Measurements from ENCODE around the gene PSMB11.

PSMB11 gene

DNA sequence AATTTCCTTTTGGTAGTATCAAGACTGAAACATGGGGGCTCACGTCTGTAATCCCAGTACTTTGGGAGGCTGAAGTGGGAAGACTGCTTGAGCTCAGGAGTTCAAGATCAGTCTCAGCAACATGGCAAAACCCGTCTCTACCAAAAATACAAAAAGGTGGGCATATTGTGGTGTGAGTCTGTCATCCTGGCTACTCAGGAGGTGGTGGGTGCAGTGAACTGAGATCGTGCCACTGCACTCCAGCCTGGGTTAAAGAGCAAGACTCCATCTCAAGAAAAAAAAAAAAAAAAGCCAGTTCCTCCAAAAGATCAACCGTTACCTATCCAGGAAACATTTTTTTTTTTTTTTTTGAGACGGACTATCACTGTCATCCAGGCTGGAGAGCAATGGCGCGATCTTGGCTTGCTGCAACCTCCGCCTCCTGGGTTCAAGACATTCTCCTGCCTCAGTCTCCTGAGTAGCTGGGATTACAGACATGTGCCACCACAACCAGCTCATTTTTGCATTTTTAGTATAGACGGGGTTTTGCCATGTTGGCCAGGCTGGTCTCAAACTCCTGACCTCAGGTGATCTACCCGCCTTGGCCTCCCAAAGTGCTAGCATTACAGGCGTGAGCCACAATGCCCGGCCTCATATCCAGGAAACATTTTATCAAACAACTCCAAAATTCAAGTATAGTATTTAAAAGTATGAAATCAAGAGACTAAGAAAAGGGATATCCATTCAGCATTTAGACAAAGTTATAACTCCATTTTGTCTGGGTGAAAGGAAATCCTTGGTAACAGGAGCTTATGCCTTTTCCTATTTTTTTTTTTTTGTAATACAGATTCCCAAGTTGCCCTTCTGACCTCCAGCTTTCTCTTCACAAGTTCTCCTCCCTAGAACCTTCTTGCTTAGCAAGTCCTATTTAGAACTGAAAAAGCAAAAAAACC is 49.5 kb downstream of the PSMB11 start:
- no peak for DNase-seq

DNA sequence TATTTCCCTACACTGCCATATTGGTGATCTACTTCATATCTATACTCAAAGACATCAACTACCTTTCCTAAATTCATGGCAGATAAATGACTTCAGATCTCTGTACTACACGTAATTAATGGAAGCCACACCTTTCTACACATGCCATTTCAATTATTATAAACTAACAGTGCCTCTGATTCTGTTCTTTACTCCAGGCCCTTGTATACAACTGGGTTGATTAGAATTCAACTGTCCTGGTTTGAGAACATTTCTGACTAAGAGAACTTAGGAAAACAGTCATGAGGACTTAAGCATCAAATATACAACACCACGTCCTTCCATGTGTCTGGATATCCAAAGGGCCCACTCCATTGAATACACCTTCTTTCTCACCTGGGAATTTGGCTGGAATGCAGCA is 51.1 kb downstream of the PSMB11 start:
- no peak for DNase-seq

GRCh38 chr14:23093526-23093925 is 51.5 kb downstream of the PSMB11 start:
- no peak for DNase-seq
